Mucosa of descending colon (tissue), 3 donors: ENCODE measurements around the gene CLHC1. TPM values are rescaled to one million over a fixed set of nuclear protein-coding genes. Genes with fewer than 3 reads are reported as not detected.

Source experiments
- ATAC-seq: fragments of 200-7000 bp; cut with Tn5 transposase; one replicate; pipeline ENCODE4 v1.9.1; 2020; ENCODE audit warnings: mild to moderate bottlenecking, moderate library complexity
- DNase-seq, 3 donors: peaks; one replicate each; pipeline ENCODE4 v3.0.0-alpha.2; 2020
- H3K36me3 ChIP-seq: fragments of 200-600 bp; one replicate; pipeline ENCODE4 v1.8.0; 2021; ENCODE audit warnings: low read depth, mild to moderate bottlenecking
- H3K4me1 ChIP-seq: fragments of 200-600 bp; one replicate; pipeline ENCODE4 v1.8.0; 2021; ENCODE audit warnings: low read depth, mild to moderate bottlenecking
- H3K4me3 ChIP-seq: fragments of 200-600 bp; one replicate; pipeline ENCODE4 v1.8.0; 2021; ENCODE audit warnings: mild to moderate bottlenecking
- H3K9me3 ChIP-seq: fragments of 200-600 bp; one replicate; pipeline ENCODE4 v1.8.0; 2021; ENCODE audit warnings: mild to moderate bottlenecking
- CTCF ChIP-seq: fragments of 200-600 bp; IDR thresholded peaks from one replicate; pipeline ENCODE4 v1.8.0; 2022; ENCODE audit warnings: antibody characterized with exemption, mild to moderate bottlenecking
- intact Hi-C, 2 donors: fragments of 100-400 bp; cut with DNase I in 1 of 2; cut with micrococcal nuclease in 1 of 2; formaldehyde crosslinking; loops; one replicate each; pipeline versions ENCODE4 v1.11.0 to v1.11.1; 2022; cut with DNase I, micrococcal nuclease
- total RNA-seq, 3 donors: library from RNA; stranded (reverse); fragmentation: NEBNext Ultra II Directional in 2 of 3; extraction: Animal tissue kit (Norgen Biotek cat#: 25700) in 2 of 3; gene quantifications; one replicate each; pipeline versions ENCODE4 v1.2.1 to v1.2.4, GENCODE V29; 2021 to 2023
- donor health status: DM: no; HTN: no; CAD: no; lungs with moderate emphysema.
- donor health status: DM: no; HTN: no; CAD: no.
- donor health status: DM: no; HTN: yes; CAD: no.

Gene CLHC1
- total RNA-seq, 3 donors from 2014 or later = 9.2 to 15.5 (median 13.2) TPM

DNA sequence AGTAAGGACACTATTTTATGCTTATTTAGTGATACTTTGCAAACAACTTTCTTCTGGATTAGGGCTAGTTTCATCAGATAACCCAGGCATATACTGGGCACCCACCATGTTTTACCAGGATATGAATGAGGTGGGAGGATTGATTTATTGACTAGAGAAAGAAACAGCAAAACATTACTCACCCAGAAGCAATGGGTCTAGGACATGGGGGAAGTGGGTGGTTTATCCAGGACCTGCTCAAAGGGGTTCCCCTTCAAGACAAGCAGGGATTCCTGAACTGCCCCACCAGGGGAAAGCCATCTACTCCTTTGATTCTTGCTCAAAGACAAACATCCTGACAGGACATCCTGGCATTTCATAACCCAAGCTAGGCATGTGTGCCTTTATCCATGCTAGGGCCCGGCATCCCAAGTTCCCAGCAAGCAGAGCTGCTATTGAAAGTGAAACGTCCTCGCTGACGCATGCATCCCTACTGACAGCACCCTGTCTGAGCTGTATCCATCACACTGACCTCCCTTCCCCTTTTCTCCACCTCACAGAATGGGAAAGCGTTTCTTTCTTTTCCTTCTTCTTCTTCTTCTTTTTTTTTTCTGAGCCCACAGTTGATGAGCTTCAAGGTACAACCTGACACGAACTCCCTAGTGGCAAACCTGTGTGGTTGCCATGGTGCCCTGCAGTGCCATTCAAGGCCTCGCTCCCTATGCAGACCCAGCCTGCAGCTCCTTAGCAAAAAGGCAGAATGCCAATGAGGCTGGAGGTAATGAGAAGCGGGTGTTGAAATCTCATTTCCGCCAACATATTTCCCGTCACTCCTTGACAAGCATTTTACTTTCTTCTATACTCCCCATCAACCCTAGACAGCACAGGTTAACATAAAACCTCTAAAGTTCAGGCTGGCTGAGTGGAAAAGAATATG is 70.5 kb downstream of the CLHC1 start:
- H3K4me1 ChIP-seq = peaks cover 37% of the 10 kb centered on the region
- intact Hi-C loops = loop anchor here in 1 of 2 donors (10.0 kb wide), 1 partner anchor 147 kb away; no protein-coding TSS in a partner anchor
- TF ChIP-seq CTCF = no peak
- no peaks in the 10 kb centered on the region for H3K9me3 ChIP-seq
- no peak for DNase-seq
- H3K36me3 ChIP-seq = no peaks in the 10 kb centered on the region
- ATAC-seq = no peak
- no peak overlapping the region for H3K4me3 ChIP-seq

GRCh38 chr2:55160422-55160821 is 71.7 kb downstream of the CLHC1 start:
- no peak for TF ChIP-seq CTCF
- no peak overlapping the region for H3K4me3 ChIP-seq
- H3K36me3 ChIP-seq = no peaks in the 10 kb centered on the region
- ATAC-seq = no peak
- peaks cover 44% of the 10 kb centered on the region for H3K4me1 ChIP-seq
- no peak for DNase-seq
- no peaks in the 10 kb centered on the region for H3K9me3 ChIP-seq
- intact Hi-C loops = loop anchor here in 1 of 2 donors (10.0 kb wide), 1 partner anchor 146 kb away; no protein-coding TSS in a partner anchor

- Histone ChIP-seq H3K36me3 (no peaks in the 10 kb centered on the region), H3K4me3 (no peak overlapping the region), H3K4me1 (peaks cover 46% of the 10 kb centered on the region), H3K9me3 (no peaks in the 10 kb centered on the region)
- TF ChIP-seq CTCF = no peak
- intact Hi-C loops = loop anchor here in 1 of 2 donors (10.0 kb wide), 1 partner anchor 145 kb away; no protein-coding TSS in a partner anchor
- no peak for ATAC-seq
- no peak for DNase-seq
Observed at GRCh38 chr2:55159752-55160151, 72.3 kb downstream of the CLHC1 start.

GRCh38 chr2:55159037-55159651 is 72.9 kb downstream of the CLHC1 start:
- no peak for TF ChIP-seq CTCF
- H3K4me3 ChIP-seq = no peak overlapping the region
- ATAC-seq (peak; percentile 81), DNase-seq (peak in 2 of 3 donors; percentile 46 to 63)
- no peaks in the 10 kb centered on the region for H3K9me3 ChIP-seq
- intact Hi-C loops = no loop called here
- H3K36me3 ChIP-seq = no peaks in the 10 kb centered on the region
- peaks cover 47% of the 10 kb centered on the region for H3K4me1 ChIP-seq

GRCh38 chr2:55158111-55158814 is 73.8 kb downstream of the CLHC1 start:
- TF ChIP-seq CTCF = no peak
- Histone ChIP-seq H3K36me3 (no peaks in the 10 kb centered on the region), H3K9me3 (no peaks in the 10 kb centered on the region), H3K4me3 (no peak overlapping the region), H3K4me1 (peaks cover 47% of the 10 kb centered on the region)
- intact Hi-C loops = no loop called here
- ATAC-seq = peak; percentile 54
- no peak for DNase-seq
